Articular chondrocyte of knee joint (primary cell): Measurements from ENCODE around the gene ADCY7. TPM values are rescaled to one million over a fixed set of nuclear protein-coding genes. Genes with fewer than 3 reads are reported as not detected.

Experiments
- small RNA-seq: library from RNA; depleted of rRNA; stranded (forward); fragments of <200 nt; gene quantifications from one replicate; pipeline ENCODE3, GENCODE V24; 2012
- total RNA-seq: library from RNA; depleted of rRNA; stranded (reverse); fragments of >200 nt; gene quantifications from 2 replicates; pipeline ENCODE4 v1.2.3, GENCODE V29; 2012

ADCY7 gene
- 72.3 and 86.5 TPM in 2 replicates for total RNA-seq

DNA sequence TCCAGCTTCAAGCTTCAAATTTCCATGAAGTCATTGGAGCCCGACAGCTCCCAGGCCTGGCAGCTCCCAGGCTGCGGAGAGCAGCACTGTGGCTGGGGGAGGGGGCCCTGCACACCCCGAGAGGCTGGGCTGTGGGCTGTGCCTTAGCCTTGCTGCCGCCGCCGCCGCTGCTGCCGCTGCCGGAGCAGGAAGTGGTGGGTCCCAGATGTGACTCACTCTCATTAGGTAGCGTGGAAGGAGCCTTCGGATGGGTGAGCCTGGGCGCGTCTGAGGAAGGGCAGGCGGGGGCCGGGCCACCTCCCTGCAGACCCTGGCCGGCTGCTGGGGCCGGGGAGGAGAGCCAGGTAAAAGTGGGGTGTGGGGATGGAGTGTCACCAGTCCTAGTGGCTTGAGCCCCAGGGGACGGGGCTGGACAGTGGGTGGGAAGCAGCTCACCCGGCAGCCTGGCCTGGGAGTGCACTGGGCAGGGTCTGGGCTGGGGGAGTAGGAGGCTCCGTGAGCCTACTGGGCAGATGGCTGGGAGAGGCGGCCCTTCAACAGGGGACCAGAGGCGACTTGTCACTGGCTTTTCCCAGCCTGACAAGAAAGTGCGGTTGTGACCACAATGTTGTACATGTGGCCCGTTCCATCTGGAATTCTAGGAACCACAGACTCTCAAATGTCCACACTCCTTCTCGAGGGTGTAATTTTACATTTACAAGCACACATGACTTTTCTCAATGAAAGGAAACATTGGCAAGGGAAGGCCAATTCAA lies at the start of gene ADCY7:
ADCY7 (plus strand) TSS at position 215 of the 755 bp plus-strand sequence. CDS start 21,629 bp downstream, outside the sequence.

Small RNA genes within 50 kb of the gene (small RNA-seq; reads per million reads assigned to genes)
- gene MIR6771, result not detected

Other genes starting within 250 kb of the ADCY7 start
- 34.0 and 40.1 TPM in 2 replicates for gene CNEP1R1, start 241.3 kb upstream of the ADCY7 start, total RNA-seq
- 16.9 and 21.1 TPM in 2 replicates for gene HEATR3, start 200.6 kb upstream of the ADCY7 start, total RNA-seq
- 10.3 and 13.1 TPM in 2 replicates for gene TENT4B, start 113.2 kb upstream of the ADCY7 start, total RNA-seq
- gene BRD7, start 102.4 kb downstream of the ADCY7 start, total RNA-seq, result 54.7 and 59.9 TPM in 2 replicates